Rectal smooth muscle tissue (tissue), 1 donor: Measurements from ENCODE around the gene REG1A.

Source experiments
- H3K27ac ChIP-seq: one replicate; pipeline ENCODE4 v1.7.0; 2013; ENCODE audit warnings: low read depth, low read length, inconsistent platforms
- H3K27me3 ChIP-seq: one replicate; pipeline ENCODE4 v1.7.0; 2013; ENCODE audit warnings: low read length; ENCODE audit not compliant: control insufficient read depth, insufficient read depth
- H3K36me3 ChIP-seq: one replicate; pipeline ENCODE4 v1.7.0; 2013; ENCODE audit warnings: low read length; ENCODE audit not compliant: control insufficient read depth, insufficient read depth
- H3K4me1 ChIP-seq: one replicate; pipeline ENCODE4 v1.7.0; 2013; ENCODE audit warnings: low read length; ENCODE audit not compliant: control insufficient read depth, insufficient read depth
- H3K4me3 ChIP-seq: one replicate; pipeline ENCODE4 v1.7.0; 2013; ENCODE audit warnings: low read length
- H3K9ac ChIP-seq: one replicate; pipeline ENCODE4 v1.7.0; 2013; ENCODE audit warnings: low read length

The REG1A gene, protein sequence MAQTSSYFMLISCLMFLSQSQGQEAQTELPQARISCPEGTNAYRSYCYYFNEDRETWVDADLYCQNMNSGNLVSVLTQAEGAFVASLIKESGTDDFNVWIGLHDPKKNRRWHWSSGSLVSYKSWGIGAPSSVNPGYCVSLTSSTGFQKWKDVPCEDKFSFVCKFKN

DNA sequence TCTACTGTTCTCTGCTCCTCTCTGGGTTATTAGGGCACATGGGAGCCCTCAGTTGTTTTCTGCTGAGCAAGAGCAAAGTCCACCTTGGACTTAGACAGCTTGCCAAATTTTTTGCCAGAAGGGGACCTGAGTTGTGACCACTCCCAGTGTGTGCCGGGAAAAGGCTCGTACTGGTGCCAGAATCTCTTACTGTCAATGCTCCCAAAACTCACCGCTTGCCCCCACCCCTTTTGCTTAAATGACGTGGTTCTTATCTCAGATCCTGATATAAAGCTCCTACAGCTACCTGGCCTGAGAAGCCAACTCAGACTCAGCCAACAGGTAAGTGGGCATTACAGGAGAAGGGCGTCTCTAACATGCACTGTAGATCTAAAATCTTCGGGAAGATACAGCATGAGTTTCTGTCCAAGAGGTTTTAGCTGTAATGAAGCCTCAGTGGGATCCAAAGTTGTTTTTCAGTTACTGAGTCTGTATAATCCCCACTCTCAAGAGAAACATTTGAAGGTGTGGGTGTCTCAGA, at the start of gene REG1A:
TSS of gene REG1A (plus strand) at position 295 of the 520 bp plus-strand sequence. CDS start 374 bp downstream, outside the sequence.
- Histone ChIP-seq H3K4me3 (no peak within 1 kb of the TSS), H3K36me3 (no peaks in the 10 kb centered on the region), H3K27ac (no peak within 1 kb of the TSS), H3K9ac (no peak within 1 kb of the TSS), H3K27me3 (no peaks in the 10 kb centered on the region), H3K4me1 (no peaks in the 10 kb centered on the region)

DNA sequence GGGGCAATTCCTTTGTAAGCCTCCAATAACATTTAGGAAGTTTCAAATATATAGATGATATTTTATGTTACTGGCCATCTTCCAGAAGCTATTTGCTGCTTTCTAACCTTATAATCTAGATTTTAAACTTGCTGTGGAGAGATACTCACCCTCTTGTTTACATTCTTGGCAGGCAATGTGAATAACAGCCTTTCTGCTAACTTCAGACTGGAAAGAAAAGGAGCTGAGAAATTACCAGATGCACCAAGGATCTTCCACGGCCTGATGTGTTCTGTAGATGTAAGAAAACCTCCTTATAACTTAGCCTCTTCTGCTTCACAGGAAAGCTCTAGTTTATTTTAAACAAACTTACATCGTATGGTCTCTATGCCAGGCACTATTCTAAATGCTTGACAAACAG, 49.2 kb upstream of the REG1A start:
- Histone ChIP-seq H3K27ac (no peak overlapping the region), H3K36me3 (no peaks in the 10 kb centered on the region)

DNA sequence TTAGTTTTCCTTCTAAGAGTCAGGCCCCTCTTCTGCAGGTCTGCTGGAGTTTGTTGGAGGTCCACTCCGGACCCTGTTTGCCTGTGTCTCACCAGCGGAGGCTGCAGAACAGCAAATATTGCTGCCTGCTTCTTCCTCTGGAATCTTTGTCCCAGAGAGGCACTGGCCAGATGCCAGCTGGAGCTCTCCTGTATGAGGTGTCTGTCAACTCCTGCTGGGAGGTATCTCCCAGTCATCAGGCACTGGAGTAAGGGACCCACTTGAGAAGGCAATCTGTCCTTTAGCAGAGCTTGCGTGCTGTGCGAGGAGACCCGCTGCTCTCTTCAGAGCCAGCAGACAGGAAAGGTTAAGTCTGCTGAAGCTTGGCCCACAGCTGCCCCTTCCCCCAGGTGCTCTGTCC, 37.3 kb upstream of the REG1A start:
- H3K4me1 ChIP-seq: no peaks in the 10 kb centered on the region
- no peak overlapping the region for H3K27ac ChIP-seq
- H3K36me3 ChIP-seq: no peaks in the 10 kb centered on the region
- no peak overlapping the region for H3K9ac ChIP-seq
- no peaks in the 10 kb centered on the region for H3K27me3 ChIP-seq
- no peak overlapping the region for H3K4me3 ChIP-seq

More for the DNA sequence above, 49.2 kb upstream of the REG1A start:
- Histone ChIP-seq H3K4me3 (no peak overlapping the region), H3K27me3 (no peaks in the 10 kb centered on the region), H3K9ac (no peak overlapping the region), H3K4me1 (no peaks in the 10 kb centered on the region)

DNA sequence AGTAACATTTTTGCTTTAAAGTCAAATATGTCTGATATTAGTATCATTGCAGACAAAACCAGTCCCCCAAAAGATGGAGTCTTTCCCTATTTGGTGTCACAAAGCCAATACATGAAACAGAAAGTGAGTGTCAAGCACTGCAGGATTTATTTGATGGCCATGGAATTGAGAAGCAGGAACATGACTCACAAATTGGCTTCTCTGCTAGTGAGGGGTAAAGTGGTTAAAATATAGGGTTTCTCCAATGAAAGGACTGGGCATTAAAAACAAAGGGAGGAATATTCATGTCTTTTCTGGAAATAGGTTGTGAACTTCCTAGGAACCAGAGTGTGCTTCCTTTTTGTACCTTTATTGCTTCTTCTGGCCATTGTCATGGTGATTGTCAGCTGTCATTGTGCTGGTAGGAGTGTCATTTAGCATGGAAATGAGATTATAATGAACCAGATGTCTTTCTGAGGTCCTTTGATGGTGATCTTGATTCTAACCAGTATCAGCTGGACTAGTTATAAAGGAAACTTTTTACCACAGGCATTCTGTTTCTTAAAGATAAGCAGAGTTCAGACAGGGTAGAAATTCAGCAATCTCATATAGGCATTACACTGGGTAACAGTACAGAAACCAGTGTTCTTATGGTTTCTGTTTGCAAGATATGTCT, 36.6 kb upstream of the REG1A start:
- Histone ChIP-seq H3K4me1 (no peaks in the 10 kb centered on the region), H3K27ac (no peak overlapping the region)

DNA sequence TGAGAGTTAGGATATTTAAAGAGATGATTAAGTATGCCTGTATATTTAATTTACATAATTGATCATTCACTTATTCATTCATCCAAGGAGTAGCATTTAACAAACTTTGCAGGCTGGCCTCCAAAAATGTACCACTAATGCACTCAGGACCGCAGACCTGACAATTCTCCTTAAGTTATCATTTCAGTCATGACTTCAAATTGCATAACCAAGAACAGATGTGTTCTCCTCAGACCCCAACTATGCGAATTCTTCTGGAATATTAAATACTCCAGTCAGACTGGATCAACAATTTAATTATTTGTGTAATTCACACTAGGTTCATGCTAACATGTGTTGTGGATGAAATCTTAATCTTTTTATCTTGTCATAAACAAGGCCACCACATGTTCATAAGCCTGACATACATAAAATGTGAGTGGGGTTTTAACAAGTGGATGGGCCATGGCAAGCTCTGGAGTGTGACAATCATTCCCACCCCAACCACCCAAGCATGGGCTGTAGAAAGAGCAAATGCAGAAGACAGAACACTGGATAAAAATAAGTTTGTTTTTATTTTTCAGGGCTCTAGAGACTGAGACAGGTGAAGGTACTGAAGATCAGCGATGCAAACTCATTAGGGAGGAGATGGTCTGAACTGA, 35.7 kb upstream of the REG1A start:
- Histone ChIP-seq H3K4me3 (no peak overlapping the region), H3K36me3 (no peaks in the 10 kb centered on the region), H3K9ac (no peak overlapping the region), H3K4me1 (no peaks in the 10 kb centered on the region), H3K27me3 (no peaks in the 10 kb centered on the region), H3K27ac (no peak overlapping the region)

More for the DNA sequence above, 36.6 kb upstream of the REG1A start:
- no peaks in the 10 kb centered on the region for H3K27me3 ChIP-seq
- no peaks in the 10 kb centered on the region for H3K36me3 ChIP-seq
- no peak overlapping the region for H3K4me3 ChIP-seq
- no peak overlapping the region for H3K9ac ChIP-seq

DNA sequence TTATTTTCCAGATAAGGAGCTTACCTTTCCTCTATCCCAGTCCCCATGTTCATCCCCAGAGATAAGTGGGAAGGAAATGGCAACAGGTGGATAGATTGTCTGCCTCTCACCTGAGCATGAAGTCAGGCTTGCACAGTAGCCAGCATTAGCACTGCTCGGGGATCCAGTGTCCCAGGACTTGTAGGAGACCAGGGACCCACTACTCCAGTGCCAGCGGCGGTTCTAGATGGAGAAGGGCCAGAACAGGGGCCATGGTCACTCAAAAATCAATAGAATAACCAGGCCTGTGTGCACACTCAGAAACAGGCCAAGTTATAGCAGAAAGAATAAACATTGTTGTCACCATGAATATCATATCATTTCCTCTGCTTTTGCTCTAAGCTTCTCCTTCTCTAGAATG, 34.9 kb upstream of the REG1A start:
- Histone ChIP-seq H3K36me3 (no peaks in the 10 kb centered on the region), H3K4me3 (no peak overlapping the region), H3K4me1 (no peaks in the 10 kb centered on the region), H3K27me3 (no peaks in the 10 kb centered on the region), H3K9ac (no peak overlapping the region), H3K27ac (no peak overlapping the region)

DNA sequence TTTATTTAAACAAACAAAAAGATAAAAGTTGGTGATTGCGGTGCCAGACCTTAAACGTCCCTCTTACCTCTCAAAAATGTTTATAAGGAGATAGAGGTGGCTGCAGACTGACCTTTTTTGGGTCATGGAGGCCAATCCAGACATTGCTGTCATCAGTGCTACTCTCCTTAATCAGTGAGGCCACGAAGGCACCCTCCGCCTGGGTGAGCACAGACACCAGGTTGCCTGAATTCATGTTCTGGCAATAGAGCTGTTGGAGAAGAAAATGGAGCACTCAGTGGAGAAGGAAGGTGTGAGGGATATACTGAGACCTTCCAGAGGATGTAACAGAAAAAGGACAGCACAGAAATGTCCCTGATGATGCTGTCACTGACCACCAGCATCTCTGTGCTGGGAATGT, 34.0 kb upstream of the REG1A start:
- Histone ChIP-seq H3K4me3 (no peak overlapping the region), H3K4me1 (no peaks in the 10 kb centered on the region), H3K27me3 (no peaks in the 10 kb centered on the region), H3K27ac (no peak overlapping the region), H3K36me3 (no peaks in the 10 kb centered on the region), H3K9ac (no peak overlapping the region)

DNA sequence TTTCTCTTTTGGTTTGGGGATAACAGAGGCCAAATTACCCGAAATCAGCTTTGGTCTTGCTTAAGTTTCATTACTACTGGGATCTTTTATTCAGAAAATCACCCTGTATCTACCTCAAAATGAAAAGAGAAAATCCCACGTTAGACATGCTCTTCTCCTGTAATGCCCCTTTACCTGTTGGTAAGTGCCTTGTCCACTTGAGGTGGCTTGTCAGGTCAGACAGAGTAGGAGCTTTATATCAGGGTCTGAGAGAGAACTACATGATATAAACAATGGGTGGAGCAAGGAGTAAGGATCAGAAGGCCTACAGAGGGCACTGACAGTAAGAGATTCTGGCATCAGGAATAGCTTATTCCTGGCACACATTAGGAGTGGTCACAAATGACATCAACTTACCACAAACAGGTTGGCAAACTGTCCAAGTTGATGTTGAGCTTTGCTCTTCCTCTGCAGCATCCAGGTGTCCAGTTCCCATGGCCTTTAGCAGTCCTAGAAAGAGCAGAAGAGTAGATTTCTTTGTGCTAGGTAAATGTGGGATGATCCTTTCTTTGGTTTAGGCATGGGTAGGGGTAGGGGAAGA, 32.4 kb upstream of the REG1A start, which contains the start of gene REG1B:
TSS of gene REG1B (minus strand) at position 209 of the 580 bp plus-strand sequence. CDS start 381 bp downstream, outside the sequence.
- no peak within 1 kb of the TSS for H3K9ac ChIP-seq
- H3K27me3 ChIP-seq: no peaks in the 10 kb centered on the region
- H3K27ac ChIP-seq: no peak within 1 kb of the TSS
- H3K36me3 ChIP-seq: no peaks in the 10 kb centered on the region
- H3K4me1 ChIP-seq: no peaks in the 10 kb centered on the region
- H3K4me3 ChIP-seq: no peak within 1 kb of the TSS

DNA sequence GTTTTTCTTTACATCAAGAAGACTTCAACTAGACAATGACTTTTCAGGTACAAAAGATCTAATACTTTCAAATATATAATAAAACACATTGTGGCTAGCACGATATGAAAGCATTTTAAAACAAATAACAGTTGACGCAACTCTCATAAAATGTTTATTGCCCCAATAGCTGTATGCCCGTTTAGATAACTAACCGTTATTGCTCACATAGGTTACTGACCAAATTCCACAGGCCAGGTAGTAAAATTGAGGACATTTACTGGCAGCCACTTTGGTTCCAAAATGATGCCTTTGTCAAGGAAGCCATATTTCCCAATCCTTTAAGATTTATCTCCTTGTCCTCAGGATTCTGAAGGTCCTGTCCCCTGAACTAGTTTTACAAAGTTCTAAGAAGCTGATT, 29.6 kb upstream of the REG1A start:
- Histone ChIP-seq H3K27me3 (no peaks in the 10 kb centered on the region), H3K27ac (no peak overlapping the region), H3K36me3 (no peaks in the 10 kb centered on the region), H3K9ac (no peak overlapping the region), H3K4me3 (no peak overlapping the region), H3K4me1 (no peaks in the 10 kb centered on the region)

DNA sequence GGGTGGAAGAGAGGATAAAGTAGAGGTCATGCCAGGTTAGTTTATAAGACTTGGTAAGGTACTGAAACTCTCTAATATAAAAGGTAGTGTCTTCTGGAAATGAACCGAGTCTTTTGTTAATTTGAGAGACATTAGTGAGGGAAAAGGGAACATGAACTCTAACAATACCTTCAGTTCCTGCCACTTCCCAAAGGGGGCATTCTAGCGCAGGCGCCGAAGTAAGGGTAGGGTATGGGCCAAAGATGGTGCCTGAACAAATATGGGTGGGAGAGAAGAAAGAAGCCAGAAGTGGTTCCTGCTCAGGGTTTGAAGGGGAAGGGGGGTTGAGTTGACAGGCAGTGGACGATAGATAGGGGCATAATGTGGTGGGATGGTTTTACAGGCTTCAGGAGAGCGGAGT, 22.4 kb upstream of the REG1A start:
- Histone ChIP-seq H3K36me3 (no peaks in the 10 kb centered on the region), H3K9ac (no peak overlapping the region), H3K4me1 (no peaks in the 10 kb centered on the region), H3K4me3 (no peak overlapping the region), H3K27me3 (no peaks in the 10 kb centered on the region), H3K27ac (no peak overlapping the region)

DNA sequence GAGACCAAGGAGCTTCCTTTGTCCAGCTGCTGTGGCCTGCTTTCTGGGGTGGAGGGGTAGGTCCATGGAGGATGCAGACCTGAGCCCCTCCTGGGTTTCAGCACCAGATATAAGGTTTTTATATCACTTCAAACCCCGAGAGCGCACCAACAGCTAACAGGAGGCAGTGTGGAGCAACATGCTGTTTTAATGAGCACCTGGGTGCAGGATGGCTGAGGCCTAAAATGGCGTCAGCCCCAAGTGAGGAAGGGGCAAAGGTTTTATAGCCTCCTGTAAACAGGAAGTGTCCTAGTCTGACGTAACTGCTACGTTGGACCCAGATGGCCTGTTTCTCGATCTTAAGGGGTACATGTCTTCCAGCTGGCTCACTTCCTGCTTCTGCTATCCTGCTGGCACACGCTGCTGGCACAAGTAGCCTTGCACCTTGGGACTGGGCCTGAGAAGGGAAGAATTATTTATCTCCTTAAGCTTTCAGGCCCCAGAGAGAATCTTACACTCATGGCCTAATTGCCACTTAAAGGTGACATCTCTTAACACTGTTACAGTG, 21.1 kb upstream of the REG1A start:
- Histone ChIP-seq H3K9ac (no peak overlapping the region), H3K27ac (no peak overlapping the region), H3K4me1 (no peaks in the 10 kb centered on the region), H3K4me3 (no peak overlapping the region), H3K27me3 (no peaks in the 10 kb centered on the region), H3K36me3 (no peaks in the 10 kb centered on the region)

DNA sequence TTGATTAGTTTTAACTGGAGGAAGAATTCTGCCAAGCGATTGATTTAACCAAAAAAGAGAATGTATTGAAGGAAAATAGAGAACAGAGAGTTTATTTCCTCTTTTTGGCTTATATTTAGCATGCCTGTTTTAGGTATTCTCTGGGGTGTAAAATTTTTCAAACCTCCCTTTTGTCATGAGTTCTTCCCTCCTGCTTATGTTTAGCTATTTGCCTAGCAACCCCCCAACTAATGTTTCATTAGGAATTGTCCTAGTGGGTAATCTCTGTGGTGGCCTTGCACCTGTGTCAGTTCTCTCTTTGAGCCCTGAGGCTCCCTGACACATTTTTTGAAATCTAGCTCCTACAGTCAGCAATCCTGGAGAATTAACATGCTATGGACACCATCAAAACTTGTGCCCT, 20.0 kb upstream of the REG1A start:
- H3K36me3 ChIP-seq: no peaks in the 10 kb centered on the region
- no peaks in the 10 kb centered on the region for H3K27me3 ChIP-seq
- H3K27ac ChIP-seq: no peak overlapping the region
- no peaks in the 10 kb centered on the region for H3K4me1 ChIP-seq
- H3K9ac ChIP-seq: no peak overlapping the region
- no peak overlapping the region for H3K4me3 ChIP-seq
